ENCODE results near the gene CCDC40. TPM values are rescaled to one million over a fixed set of nuclear protein-coding genes. Genes with fewer than 3 reads are reported as not detected.

The CCDC40 gene
- total RNA-seq, 1 donor from 2014 or later, result 7.7 TPM

GRCh38 chr17:80110927-80111701 lies 74.7 kb downstream of the CCDC40 start:
- no peak for DNase-seq (ENCODE audit: low spot score)

GRCh38 chr17:80111702-80112470 lies 75.4 kb downstream of the CCDC40 start:
- Mint-ChIP-seq H3K36me3 (ENCODE audit: low read depth, unreplicated experiment) (peaks cover 18% of the 10 kb centered on the region), H3K27me3 (ENCODE audit: unreplicated experiment) (peaks cover 4% of the 10 kb centered on the region), H3K27ac (ENCODE audit: unreplicated experiment) (no peak overlapping the region), H3K4me3 (ENCODE audit: unreplicated experiment) (no peak overlapping the region), H3K9me3 (ENCODE audit: unreplicated experiment) (no peaks in the 10 kb centered on the region), H3K4me1 (ENCODE audit: unreplicated experiment) (no peaks in the 10 kb centered on the region)
- no peak for DNase-seq (ENCODE audit: low spot score)
- TF ChIP-seq CTCF (IDR thresholded peaks at IDR 0.05; ENCODE audit: unreplicated experiment), result no peak

More at GRCh38 chr17:80110927-80111701, 74.7 kb downstream of the CCDC40 start:
- Mint-ChIP-seq H3K36me3 (ENCODE audit: low read depth, unreplicated experiment) (peaks cover 17% of the 10 kb centered on the region), H3K27ac (ENCODE audit: unreplicated experiment) (no peak overlapping the region), H3K4me3 (ENCODE audit: unreplicated experiment) (no peak overlapping the region), H3K27me3 (ENCODE audit: unreplicated experiment) (peaks cover 3% of the 10 kb centered on the region), H3K4me1 (ENCODE audit: unreplicated experiment) (no peaks in the 10 kb centered on the region), H3K9me3 (ENCODE audit: unreplicated experiment) (no peaks in the 10 kb centered on the region)
- TF ChIP-seq CTCF (IDR thresholded peaks at IDR 0.05; ENCODE audit: unreplicated experiment), result no peak

GRCh38 chr17:80112471-80113032 lies 76.1 kb downstream of the CCDC40 start:
- Mint-ChIP-seq H3K36me3 (ENCODE audit: low read depth, unreplicated experiment) (peaks cover 17% of the 10 kb centered on the region), H3K4me1 (ENCODE audit: unreplicated experiment) (no peaks in the 10 kb centered on the region), H3K4me3 (ENCODE audit: unreplicated experiment) (no peak overlapping the region), H3K9me3 (ENCODE audit: unreplicated experiment) (no peaks in the 10 kb centered on the region), H3K27me3 (ENCODE audit: unreplicated experiment) (peaks cover 4% of the 10 kb centered on the region), H3K27ac (ENCODE audit: unreplicated experiment) (no peak overlapping the region)
- no peak for TF ChIP-seq CTCF (IDR thresholded peaks at IDR 0.05; ENCODE audit: unreplicated experiment)
- no peak for DNase-seq (ENCODE audit: low spot score)

- H3K27ac Mint-ChIP-seq (ENCODE audit: unreplicated experiment), result no peak overlapping the region
- peaks cover 4% of the 10 kb centered on the region for H3K27me3 Mint-ChIP-seq (ENCODE audit: unreplicated experiment)
- H3K4me3 Mint-ChIP-seq (ENCODE audit: unreplicated experiment), result no peak overlapping the region
- no peaks in the 10 kb centered on the region for H3K4me1 Mint-ChIP-seq (ENCODE audit: unreplicated experiment)
- peaks cover 17% of the 10 kb centered on the region for H3K36me3 Mint-ChIP-seq (ENCODE audit: low read depth, unreplicated experiment)
- no peak for DNase-seq (ENCODE audit: low spot score)
- no peaks in the 10 kb centered on the region for H3K9me3 Mint-ChIP-seq (ENCODE audit: unreplicated experiment)
- TF ChIP-seq CTCF (IDR thresholded peaks at IDR 0.05; ENCODE audit: unreplicated experiment), result no peak
Measured at GRCh38 chr17:80113033-80113484, 76.6 kb downstream of the CCDC40 start.
